Transverse colon (tissue), 4 donors: ENCODE measurements around the gene PLXND1.

Source experiments
- CTCF ChIP-seq, 5 experiments: fragments of 200-600 bp in 3 of 5; fragments of 450-650 bp in 2 of 5; sonication (generic) in 3 of 5; IDR thresholded peaks; 1 replicate in 2 of 5; 2 replicates in 3 of 5; pipeline ENCODE4 v1.5.1; 2016 to 2017; ENCODE audit warnings: antibody characterized with exemption in 5 of 5, inconsistent platforms in 3 of 5, mild to moderate bottlenecking in 2 of 5, moderate library complexity in 1 of 5
- EP300 ChIP-seq: sonication (generic); formaldehyde crosslinking; IDR thresholded peaks from one replicate; pipeline ENCODE4 v1.6.1; 2017; ENCODE audit warnings: antibody characterized with exemption, low read depth
- POLR2A ChIP-seq: fragments of 450-650 bp; IDR thresholded peaks from one replicate; pipeline ENCODE4 v1.6.1; 2016; ENCODE audit warnings: antibody characterized with exemption, mild to moderate bottlenecking, moderate library complexity
- POLR2AphosphoS5 ChIP-seq, 3 donors: sonication (generic); formaldehyde crosslinking; IDR thresholded peaks; one replicate each; pipeline ENCODE4 v1.6.1; 2016; ENCODE audit warnings: antibody characterized with exemption in 3 of 3

GRCh38 chr3:129621626-129622225 is 15.2 kb upstream of the PLXND1 start:
- TF ChIP-seq CTCF (IDR thresholded peaks at IDR 0.05) (no peak), POLR2AphosphoS5 (IDR thresholded peaks at IDR 0.05) (no peak), POLR2A (no peak), EP300 (no peak)
